K562 (cell line): ENCODE results near the gene ZBTB18. TPM values are rescaled to one million over a fixed set of nuclear protein-coding genes. Genes with fewer than 3 reads are reported as not detected.

Experiments
- IRF2 ChIP-seq: sonication (generic); formaldehyde crosslinking; IDR thresholded peaks from 2 replicates; pipeline ENCODE4 v1.8.1; 2022; ENCODE audit warnings: mild to moderate bottlenecking, missing genetic modification reagents
- KLF16 ChIP-seq: IDR thresholded peaks from 2 replicates; pipeline ENCODE4 v1.6.1; 2016; ENCODE audit warnings: antibody characterized with exemption
- RAD21 ChIP-seq, 2 experiments: fragments of 250-450 bp in 1 of 2; fragments of 450-650 bp in 1 of 2; sonication (Bioruptor Pico) in 1 of 2; formaldehyde crosslinking in 1 of 2; IDR thresholded peaks in 1 of 2; conservative IDR thresholded peaks in 1 of 2; 2 replicates each; pipeline versions ENCODE4 v1.4.0 to v1.8.0; 2020 to 2022; ENCODE audit warnings: mild to moderate bottlenecking in 2 of 2, moderate library complexity in 1 of 2
- polyA plus RNA-seq, 8 experiments: library from polyadenylated mRNA; depleted of rRNA in 4 of 8; stranded (reverse) in 5 of 8; unstranded in 3 of 8; fragments of >200 nt; fragmentation: Nextera tagmentation in 2 of 8; fragmentation: Illumina TruSeq in 1 of 8; extraction: Ambion mirVana in 2 of 8; extraction: Trizol in 1 of 8; gene quantifications; 2 replicates each; pipeline versions ENCODE4 v1.2.1 to v1.2.3, GENCODE V29; 2011 to 2014; ENCODE audit warnings: inconsistent platforms in 1 of 8, missing spikeins in 1 of 8
- total RNA-seq, 7 experiments: library from RNA; depleted of rRNA in 6 of 7; stranded (reverse); fragments of >200 nt in 6 of 7; fragmentation: Illumina TruSeq in 2 of 7; extraction: Trizol in 2 of 7; gene quantifications; 2 replicates each; pipeline versions ENCODE4 v1.2.1 to v1.2.3, GENCODE V29; 2011 to 2021; ENCODE audit warnings: low replicate concordance in 1 of 7
- TF ChIP-seq, protein P1 (sequence below), 3 experiments: fragments of 200-800 bp in 1 of 3; fragments of 250-450 bp in 1 of 3; fragments of 450-650 bp in 1 of 3; sonication (Bioruptor Pico) in 1 of 3; sonication (Bioruptor generic) in 1 of 3; formaldehyde crosslinking in 1 of 3; IDR thresholded peaks; 2 replicates each; pipeline versions ENCODE4 v1.6.1 to v1.8.0; 2016 to 2022; ENCODE audit warnings: mild to moderate bottlenecking in 2 of 3, missing genetic modification characterization in 2 of 3, missing compliant biosample characterization in 1 of 3, moderate library complexity in 1 of 3
- TF ChIP-seq, protein P2 (sequence below): fragments of 250-450 bp; sonication (Bioruptor Pico); IDR thresholded peaks from 2 replicates; pipeline ENCODE4 v1.4.0; 2020

ZBTB18 gene
- total and polyA plus RNA-seq, 9 of the 15 experiments (the other 6 are each of a cell fraction or from before 2014, with no cell fraction given): 0.13 to 2.6 (median 1.6) TPM

DNA sequence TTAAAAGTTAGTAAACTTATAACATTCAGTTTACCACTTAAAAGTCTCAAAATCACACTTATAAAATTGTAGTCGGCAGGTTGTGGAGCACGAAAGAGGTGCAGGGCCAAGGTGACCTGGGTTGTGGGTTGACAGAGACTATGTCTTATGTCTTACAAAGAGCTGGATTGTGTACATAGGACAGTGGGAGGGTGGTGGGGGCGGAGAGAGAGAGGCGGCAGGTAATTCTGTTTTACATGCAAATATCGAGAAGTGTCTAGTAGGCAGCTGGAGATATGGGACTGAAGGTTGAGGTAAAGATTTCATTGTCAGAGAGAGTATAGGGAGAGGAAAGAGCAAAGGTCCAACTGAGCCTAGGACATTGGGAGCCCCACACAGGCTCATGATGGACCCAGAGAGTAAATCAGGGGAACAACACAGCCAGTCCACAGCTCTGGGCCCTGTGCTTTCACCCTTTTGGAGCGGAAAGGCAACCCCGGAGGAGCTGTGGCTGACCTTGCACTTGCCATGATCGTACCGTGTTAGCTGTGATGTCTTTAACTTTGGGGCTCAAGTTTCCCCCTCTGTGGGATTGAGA is 28.1 kb upstream of the ZBTB18 start (continued):
- TF ChIP-seq, protein P1, sequence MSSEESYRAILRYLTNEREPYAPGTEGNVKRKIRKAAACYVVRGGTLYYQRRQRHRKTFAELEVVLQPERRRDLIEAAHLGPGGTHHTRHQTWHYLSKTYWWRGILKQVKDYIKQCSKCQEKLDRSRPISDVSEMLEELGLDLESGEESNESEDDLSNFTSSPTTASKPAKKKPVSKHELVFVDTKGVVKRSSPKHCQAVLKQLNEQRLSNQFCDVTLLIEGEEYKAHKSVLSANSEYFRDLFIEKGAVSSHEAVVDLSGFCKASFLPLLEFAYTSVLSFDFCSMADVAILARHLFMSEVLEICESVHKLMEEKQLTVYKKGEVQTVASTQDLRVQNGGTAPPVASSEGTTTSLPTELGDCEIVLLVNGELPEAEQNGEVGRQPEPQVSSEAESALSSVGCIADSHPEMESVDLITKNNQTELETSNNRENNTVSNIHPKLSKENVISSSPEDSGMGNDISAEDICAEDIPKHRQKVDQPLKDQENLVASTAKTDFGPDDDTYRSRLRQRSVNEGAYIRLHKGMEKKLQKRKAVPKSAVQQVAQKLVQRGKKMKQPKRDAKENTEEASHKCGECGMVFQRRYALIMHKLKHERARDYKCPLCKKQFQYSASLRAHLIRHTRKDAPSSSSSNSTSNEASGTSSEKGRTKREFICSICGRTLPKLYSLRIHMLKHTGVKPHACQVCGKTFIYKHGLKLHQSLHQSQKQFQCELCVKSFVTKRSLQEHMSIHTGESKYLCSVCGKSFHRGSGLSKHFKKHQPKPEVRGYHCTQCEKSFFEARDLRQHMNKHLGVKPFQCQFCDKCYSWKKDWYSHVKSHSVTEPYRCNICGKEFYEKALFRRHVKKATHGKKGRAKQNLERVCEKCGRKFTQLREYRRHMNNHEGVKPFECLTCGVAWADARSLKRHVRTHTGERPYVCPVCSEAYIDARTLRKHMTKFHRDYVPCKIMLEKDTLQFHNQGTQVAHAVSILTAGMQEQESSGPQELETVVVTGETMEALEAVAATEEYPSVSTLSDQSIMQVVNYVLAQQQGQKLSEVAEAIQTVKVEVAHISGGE (CRISPR knock-in tag; IDR thresholded peaks at IDR 0.05): no peak
- TF ChIP-seq RAD21 (CRISPR knock-in tag; conservative IDR thresholded peaks at IDR 0.05 in 1 of 2, IDR thresholded peaks at IDR 0.05 in 1 of 2) (no peak), KLF16 (no peak), IRF2 (no peak)
- TF ChIP-seq, protein P2, sequence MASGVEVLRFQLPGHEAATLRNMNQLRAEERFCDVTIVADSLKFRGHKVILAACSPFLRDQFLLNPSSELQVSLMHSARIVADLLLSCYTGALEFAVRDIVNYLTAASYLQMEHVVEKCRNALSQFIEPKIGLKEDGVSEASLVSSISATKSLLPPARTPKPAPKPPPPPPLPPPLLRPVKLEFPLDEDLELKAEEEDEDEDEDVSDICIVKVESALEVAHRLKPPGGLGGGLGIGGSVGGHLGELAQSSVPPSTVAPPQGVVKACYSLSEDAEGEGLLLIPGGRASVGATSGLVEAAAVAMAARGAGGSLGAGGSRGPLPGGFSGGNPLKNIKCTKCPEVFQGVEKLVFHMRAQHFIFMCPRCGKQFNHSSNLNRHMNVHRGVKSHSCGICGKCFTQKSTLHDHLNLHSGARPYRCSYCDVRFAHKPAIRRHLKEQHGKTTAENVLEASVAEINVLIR (CRISPR knock-in tag): no peak
